ENCODE data around the gene TMEM207. TPM values are rescaled to one million over a fixed set of nuclear protein-coding genes. Genes with fewer than 3 reads are reported as not detected.

TMEM207 gene
- total and polyA plus RNA-seq, 2 of the 8 experiments (the other 6 are each of a cell fraction or from before 2014, with no cell fraction given): not detected

DNA sequence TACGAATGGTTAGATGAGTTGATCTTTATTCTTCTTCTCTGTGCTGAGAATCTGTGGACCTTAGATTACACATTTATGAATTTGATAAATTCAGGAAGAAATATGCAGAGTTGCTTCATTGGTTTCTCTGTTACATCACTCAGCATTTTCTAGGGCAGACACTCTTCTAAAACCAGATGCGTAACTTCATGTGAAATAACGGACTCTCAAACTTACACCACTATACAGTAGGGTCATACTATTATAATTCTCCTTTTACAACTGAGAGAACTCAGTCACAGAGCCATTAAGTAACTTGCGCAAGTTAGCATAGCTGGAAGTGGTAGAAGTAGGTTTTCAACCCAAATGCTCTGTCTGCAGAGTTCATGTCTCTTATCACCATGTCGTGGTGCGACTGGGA lies 5.7 kb downstream of the TMEM207 start (continued):
- no peak for TF ChIP-seq RFX5 (IDR thresholded peaks at IDR 0.05; ENCODE audit: borderline replicate concordance, low read depth, low read length)
- TF ChIP-seq JUN (IDR thresholded peaks at IDR 0.05; ENCODE audit: low read depth, low read length): no peak
- no peak for TF ChIP-seq POLR2AphosphoS5 (IDR thresholded peaks at IDR 0.05; ENCODE audit: low read depth, low read length)

All from H1 (cell line).